ENCODE data around the gene PPID. TPM values are rescaled to one million over a fixed set of nuclear protein-coding genes. Genes with fewer than 3 reads are reported as not detected.

PPID gene
- total RNA-seq, 1 experiment from 2014 or later = 43.3 TPM

DNA sequence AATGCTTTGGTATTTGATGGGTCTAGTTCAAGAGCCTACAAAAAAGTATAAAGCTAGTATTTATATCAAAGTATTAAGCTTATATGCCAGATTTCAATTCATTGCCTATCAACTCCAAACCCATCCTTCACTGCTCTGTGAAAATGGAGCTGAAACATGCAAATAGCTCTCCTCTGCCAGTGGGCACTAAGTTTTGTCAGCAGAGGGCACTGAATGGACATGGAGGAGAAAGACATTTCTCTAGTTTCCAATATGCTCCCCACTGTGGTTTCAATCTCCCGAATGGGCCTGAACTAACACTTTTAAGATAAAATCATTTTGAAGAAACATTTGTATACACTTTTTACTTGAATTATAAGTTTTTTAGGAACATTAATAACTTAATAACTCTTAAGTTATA, 12.4 kb downstream of the PPID start:
- H3K9me3 ChIP-seq (ENCODE audit: low read length) = no peaks in the 10 kb centered on the region
- POLR2A ChIA-PET (ENCODE audit: unreplicated experiment) = interaction anchor here (0.6 kb wide), 1 partner anchor 145 kb away, joined by 4 read pairs; no protein-coding TSS in a partner anchor
- no peak overlapping the region for H3K4me2 ChIP-seq (ENCODE audit: low read length)
- no TSS peak for BruUV-seq (replicated peaks)
- H3K79me2 ChIP-seq (ENCODE audit: low read length) = no peaks in the 10 kb centered on the region
- H3K27me3 ChIP-seq (ENCODE audit: low read length) = no peaks in the 10 kb centered on the region
- DNase-seq (peak; percentile 19), ATAC-seq (peak; percentile 48; the same call in 1 of the 2 replicates)
- H3K27ac ChIP-seq (ENCODE audit: low read length) = no peak overlapping the region
- H3K4me1 ChIP-seq (ENCODE audit: insufficient read depth, low read length) = no peaks in the 10 kb centered on the region
- no peak overlapping the region for H2AFZ ChIP-seq (ENCODE audit: low read length)
- peaks cover 55% of the 10 kb centered on the region for H3K36me3 ChIP-seq (ENCODE audit: low read depth, low read length)
- H3K9me2 ChIP-seq (replicated peaks; ENCODE audit: low read length) = no peaks in the 10 kb centered on the region
- H3F3A ChIP-seq (ENCODE audit: low read length, unreplicated experiment) = no peaks in the 10 kb centered on the region
- TF ChIP-seq, protein P1, sequence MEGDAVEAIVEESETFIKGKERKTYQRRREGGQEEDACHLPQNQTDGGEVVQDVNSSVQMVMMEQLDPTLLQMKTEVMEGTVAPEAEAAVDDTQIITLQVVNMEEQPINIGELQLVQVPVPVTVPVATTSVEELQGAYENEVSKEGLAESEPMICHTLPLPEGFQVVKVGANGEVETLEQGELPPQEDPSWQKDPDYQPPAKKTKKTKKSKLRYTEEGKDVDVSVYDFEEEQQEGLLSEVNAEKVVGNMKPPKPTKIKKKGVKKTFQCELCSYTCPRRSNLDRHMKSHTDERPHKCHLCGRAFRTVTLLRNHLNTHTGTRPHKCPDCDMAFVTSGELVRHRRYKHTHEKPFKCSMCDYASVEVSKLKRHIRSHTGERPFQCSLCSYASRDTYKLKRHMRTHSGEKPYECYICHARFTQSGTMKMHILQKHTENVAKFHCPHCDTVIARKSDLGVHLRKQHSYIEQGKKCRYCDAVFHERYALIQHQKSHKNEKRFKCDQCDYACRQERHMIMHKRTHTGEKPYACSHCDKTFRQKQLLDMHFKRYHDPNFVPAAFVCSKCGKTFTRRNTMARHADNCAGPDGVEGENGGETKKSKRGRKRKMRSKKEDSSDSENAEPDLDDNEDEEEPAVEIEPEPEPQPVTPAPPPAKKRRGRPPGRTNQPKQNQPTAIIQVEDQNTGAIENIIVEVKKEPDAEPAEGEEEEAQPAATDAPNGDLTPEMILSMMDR (conservative IDR thresholded peaks at IDR 0.05; ENCODE audit: low read depth, low read length) = peak; percentile 44; the same call in 1 of the 2 replicates
- TF ChIP-seq EZH2phosphoT487 (IDR thresholded peaks at IDR 0.05; ENCODE audit: borderline replicate concordance, low read length) = no peak
- H3K9ac ChIP-seq (ENCODE audit: low read length) = no peak overlapping the region
- H3K4me3 ChIP-seq (ENCODE audit: low read length) = no peak overlapping the region
- no peaks in the 10 kb centered on the region for H4K20me1 ChIP-seq (ENCODE audit: low read length)
- CTCF ChIA-PET = interaction anchor here (0.5 to 1.0 kb wide), 4 partner anchors 146 to 1920 kb away, joined by 3 to 4 read pairs (median 3); no protein-coding TSS in a partner anchor
- intact Hi-C loops (cut with micrococcal nuclease) = no loop called here

DNA sequence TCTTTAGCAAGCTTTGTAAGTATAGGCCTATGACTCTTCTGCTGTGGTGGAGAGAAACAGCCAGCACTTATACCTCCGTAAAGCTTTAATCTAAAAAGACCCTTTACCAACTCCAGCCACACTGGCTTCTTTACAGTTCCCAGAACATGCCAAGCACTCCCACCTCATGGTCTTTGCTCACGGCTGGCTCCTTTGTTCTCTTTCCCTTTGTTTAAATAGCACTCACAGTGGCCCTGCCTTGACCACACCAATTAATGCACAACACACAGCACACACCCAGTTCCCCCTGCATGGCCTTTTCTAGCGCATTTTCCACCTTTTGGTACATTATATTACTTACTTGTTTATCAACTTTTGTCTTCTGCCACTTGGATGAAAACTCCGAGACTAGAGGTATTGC, 18.9 kb downstream of the PPID start:
- no peaks in the 10 kb centered on the region for H4K20me1 ChIP-seq (ENCODE audit: low read length)
- H3K36me3 ChIP-seq (ENCODE audit: low read depth, low read length) = peaks cover 19% of the 10 kb centered on the region
- ATAC-seq (no peak), DNase-seq (no peak)
- H2AFZ ChIP-seq (ENCODE audit: low read length) = no peak overlapping the region
- no peaks in the 10 kb centered on the region for H3F3A ChIP-seq (ENCODE audit: low read length, unreplicated experiment)
- no peaks in the 10 kb centered on the region for H3K27me3 ChIP-seq (ENCODE audit: low read length)
- BruUV-seq (replicated peaks) = no TSS peak
- H3K4me3 ChIP-seq (ENCODE audit: low read length) = no peak overlapping the region
- no peak overlapping the region for H3K27ac ChIP-seq (ENCODE audit: low read length)
- TF ChIP-seq, protein P1 (conservative IDR thresholded peaks at IDR 0.05; ENCODE audit: low read depth, low read length) = no peak
- TF ChIP-seq EZH2phosphoT487 (IDR thresholded peaks at IDR 0.05; ENCODE audit: borderline replicate concordance, low read length) = no peak
- H3K9ac ChIP-seq (ENCODE audit: low read length) = no peak overlapping the region
- no peak overlapping the region for H3K4me2 ChIP-seq (ENCODE audit: low read length)
- H3K9me2 ChIP-seq (replicated peaks; ENCODE audit: low read length) = no peaks in the 10 kb centered on the region
- H3K79me2 ChIP-seq (ENCODE audit: low read length) = no peaks in the 10 kb centered on the region
- CTCF ChIA-PET = no interaction called here
- intact Hi-C loops (cut with micrococcal nuclease) = no loop called here
- H3K9me3 ChIP-seq (ENCODE audit: low read length) = no peaks in the 10 kb centered on the region
- POLR2A ChIA-PET (ENCODE audit: unreplicated experiment) = no interaction called here
- no peaks in the 10 kb centered on the region for H3K4me1 ChIP-seq (ENCODE audit: insufficient read depth, low read length)

DNA sequence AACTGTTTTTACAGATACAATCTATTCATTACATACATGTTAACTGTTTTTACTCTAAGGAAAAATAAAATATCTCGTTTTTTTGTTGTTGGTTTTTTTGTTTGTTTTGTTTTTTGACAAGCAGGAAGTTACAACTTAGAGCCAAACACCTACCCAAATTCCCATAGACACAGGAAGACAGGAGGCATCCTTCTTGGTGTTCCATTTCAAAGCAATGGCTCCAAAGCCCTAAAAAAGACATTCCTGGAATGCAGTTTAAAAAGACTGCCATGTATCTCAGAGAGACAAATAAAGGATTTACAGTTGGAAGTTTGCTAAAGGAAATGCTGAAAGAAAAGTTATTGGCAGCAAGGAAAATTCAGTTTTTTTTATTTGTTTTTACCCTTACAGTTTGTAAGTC, 34.4 kb downstream of the PPID start:
- ATAC-seq = no peak

More for the DNA sequence above, 34.4 kb downstream of the PPID start:
- Histone ChIP-seq H3K27me3 (ENCODE audit: low read length) (no peaks in the 10 kb centered on the region), H4K20me1 (ENCODE audit: low read length) (no peaks in the 10 kb centered on the region), H3K9me3 (ENCODE audit: low read length) (no peaks in the 10 kb centered on the region), H3K36me3 (ENCODE audit: low read depth, low read length) (no peaks in the 10 kb centered on the region; the same call in 1 of the 2 replicates), H3K4me1 (ENCODE audit: insufficient read depth, low read length) (no peaks in the 10 kb centered on the region), H3K79me2 (ENCODE audit: low read length) (no peaks in the 10 kb centered on the region), H3K9me2 (replicated peaks; ENCODE audit: low read length) (no peaks in the 10 kb centered on the region), H3K9ac (ENCODE audit: low read length) (no peak overlapping the region), H3K4me3 (ENCODE audit: low read length) (no peak overlapping the region), H3K27ac (ENCODE audit: low read length) (no peak overlapping the region), H2AFZ (ENCODE audit: low read length) (no peak overlapping the region), H3K4me2 (ENCODE audit: low read length) (no peak overlapping the region), H3F3A (ENCODE audit: low read length, unreplicated experiment) (no peaks in the 10 kb centered on the region)
- ChIA-PET POLR2A (ENCODE audit: unreplicated experiment) (no interaction called here), CTCF (interaction anchor here (0.6 kb wide), 1 partner anchor 727 kb away, joined by 3 read pairs; no protein-coding TSS in a partner anchor)
- DNase-seq = no peak
- intact Hi-C loops (cut with micrococcal nuclease) = no loop called here
- BruUV-seq (replicated peaks) = no TSS peak
- TF ChIP-seq EZH2 (IDR thresholded peaks at IDR 0.05; ENCODE audit: low read length, unreplicated experiment) = no peak
- no peak for TF ChIP-seq EZH2phosphoT487 (IDR thresholded peaks at IDR 0.05; ENCODE audit: borderline replicate concordance, low read length)
- TF ChIP-seq, protein P1 (conservative IDR thresholded peaks at IDR 0.05; ENCODE audit: low read depth, low read length) = no peak

Data from PC-3 (cell line).